Measurements from ENCODE around the gene GLTP.

Gene GLTP

GRCh38 chr12:109844983-109845823 is 35.1 kb downstream of the GLTP start:
- DNase-seq (ENCODE audit: low read depth, low spot score), result peak; percentile 70

DNA sequence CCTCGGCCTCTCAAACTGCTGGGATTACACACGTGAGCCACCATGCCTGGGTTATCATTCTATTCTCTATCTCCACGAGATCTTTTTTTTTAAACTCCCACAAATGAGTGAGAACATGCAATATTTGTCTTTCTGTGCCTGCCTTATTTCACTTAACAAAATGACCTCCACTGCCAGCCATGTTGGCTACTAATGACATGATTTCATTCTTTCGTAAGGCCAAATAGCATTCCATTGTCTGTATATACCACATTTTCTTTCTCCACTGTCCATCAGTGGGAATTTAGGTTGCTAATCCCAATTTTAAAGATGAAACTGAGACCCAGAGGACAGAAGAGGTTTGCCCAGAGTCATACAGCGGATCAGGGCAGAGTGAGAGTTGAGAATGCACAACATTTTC is 36.2 kb downstream of the GLTP start:
- no peak for DNase-seq (ENCODE audit: low read depth, low spot score)

GRCh38 chr12:109842021-109842420 is 38.3 kb downstream of the GLTP start:
- no peak for DNase-seq (ENCODE audit: low read depth, low spot score)

DNA sequence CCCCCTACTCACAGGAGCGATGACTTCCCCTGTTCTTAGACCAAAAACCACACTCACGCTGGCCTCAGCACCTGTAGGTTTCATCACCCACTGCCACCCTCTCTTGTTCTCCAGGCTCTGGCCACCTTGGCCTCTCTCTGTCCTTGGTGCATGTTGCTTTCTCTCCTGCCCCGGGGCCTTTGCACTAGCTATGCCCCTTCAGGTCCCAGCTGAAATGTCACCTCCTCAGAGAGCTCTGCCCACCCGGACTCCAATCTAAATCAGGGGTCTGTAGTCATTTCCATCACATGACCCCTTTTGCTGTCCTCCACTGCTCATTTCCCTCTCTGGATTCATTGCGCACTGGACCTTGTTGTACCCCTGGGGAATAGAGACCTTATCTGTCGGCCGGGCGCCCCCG is 39.0 kb downstream of the GLTP start:
- DNase-seq (ENCODE audit: low read depth, low spot score), result no peak

DNA sequence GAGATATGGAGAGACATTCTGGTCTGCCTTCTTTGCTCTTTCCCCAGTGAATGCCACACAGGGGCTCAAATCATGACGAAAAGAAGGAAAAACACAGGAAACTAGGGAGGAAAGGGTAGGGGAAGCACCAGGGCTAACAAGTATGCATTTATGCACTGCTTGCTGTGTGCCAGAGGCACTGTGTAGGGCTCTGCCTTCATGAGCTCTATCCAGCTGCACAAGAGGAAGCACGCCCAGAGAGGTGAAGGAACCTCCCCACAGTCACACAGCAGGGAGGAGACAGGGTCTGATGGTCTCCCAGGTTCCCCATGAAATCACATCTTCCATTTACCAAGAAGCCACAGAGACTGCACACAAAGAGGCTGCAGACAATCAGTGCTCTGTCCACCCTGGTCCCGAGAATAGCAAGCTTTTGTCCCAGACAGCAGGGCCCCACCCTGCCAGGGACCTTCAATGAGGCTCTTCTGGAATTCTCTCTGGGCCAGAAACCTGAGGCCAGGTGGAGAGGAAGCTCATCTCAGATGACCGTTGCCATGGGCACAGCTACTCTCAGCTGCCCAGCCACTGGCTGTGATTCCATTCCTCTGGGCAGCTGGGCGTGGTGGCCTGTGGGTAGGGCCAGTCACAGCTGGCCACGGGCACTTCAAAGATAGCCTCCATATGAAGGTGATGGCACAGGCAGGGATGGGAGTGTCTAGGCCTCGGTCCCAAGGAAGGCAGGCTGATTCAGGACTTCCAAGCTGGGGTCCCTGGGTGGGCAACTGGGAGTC is 39.9 kb downstream of the GLTP start:
- DNase-seq (ENCODE audit: low read depth, low spot score), result no peak

DNA sequence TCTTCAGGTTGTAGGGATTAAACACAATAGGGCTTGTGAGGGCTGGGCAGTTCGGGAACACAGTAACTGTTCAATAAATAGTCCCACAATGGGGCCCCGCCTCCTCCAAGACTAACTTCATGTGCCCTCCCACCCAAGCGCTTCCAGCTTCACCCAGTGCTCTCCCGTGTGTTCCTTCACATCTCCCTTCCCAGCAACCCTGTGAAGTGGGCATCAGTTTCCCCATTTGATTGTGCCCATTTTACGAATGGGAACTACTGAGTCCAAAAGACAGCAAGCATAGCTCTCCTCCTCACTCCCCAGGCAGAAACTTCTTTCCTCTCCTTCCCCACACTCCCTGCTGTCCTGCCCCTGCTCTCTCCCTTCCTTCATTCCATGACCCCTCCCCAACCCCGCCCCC is 40.9 kb downstream of the GLTP start:
- DNase-seq (ENCODE audit: low read depth, low spot score), result no peak

GRCh38 chr12:109836916-109837315 is 43.4 kb downstream of the GLTP start:
- no peak for DNase-seq (ENCODE audit: low read depth, low spot score)

DNA sequence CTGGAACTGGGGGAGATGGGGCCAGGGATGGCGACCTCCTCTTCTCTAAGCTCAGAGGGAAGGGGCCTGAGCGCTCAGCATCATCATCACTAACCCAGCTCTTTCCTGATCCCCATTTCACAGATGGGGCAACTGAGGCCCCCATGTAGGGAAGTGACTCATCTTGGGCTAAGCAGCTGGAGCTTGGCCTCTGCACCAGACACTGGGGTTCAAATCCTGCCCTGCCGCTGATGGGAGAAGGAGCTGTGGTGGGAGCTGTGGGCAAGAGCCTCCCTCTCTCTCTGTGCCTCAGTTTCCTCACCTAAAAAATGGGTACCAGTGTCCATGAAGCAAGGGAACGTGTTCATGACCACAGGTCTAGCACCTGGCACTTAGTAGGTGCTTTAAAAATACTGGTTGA is 44.5 kb downstream of the GLTP start:
- DNase-seq (ENCODE audit: low read depth, low spot score), result no peak

- DNase-seq (ENCODE audit: low read depth, low spot score), result no peak
Observed at GRCh38 chr12:109833307-109834189, 46.8 kb downstream of the GLTP start, which contains the start of gene TRPV4. TRPV4 (minus strand) TSS chr12:109833398; CDS start chr12:109814796, 18,602 bp downstream.

DNA sequence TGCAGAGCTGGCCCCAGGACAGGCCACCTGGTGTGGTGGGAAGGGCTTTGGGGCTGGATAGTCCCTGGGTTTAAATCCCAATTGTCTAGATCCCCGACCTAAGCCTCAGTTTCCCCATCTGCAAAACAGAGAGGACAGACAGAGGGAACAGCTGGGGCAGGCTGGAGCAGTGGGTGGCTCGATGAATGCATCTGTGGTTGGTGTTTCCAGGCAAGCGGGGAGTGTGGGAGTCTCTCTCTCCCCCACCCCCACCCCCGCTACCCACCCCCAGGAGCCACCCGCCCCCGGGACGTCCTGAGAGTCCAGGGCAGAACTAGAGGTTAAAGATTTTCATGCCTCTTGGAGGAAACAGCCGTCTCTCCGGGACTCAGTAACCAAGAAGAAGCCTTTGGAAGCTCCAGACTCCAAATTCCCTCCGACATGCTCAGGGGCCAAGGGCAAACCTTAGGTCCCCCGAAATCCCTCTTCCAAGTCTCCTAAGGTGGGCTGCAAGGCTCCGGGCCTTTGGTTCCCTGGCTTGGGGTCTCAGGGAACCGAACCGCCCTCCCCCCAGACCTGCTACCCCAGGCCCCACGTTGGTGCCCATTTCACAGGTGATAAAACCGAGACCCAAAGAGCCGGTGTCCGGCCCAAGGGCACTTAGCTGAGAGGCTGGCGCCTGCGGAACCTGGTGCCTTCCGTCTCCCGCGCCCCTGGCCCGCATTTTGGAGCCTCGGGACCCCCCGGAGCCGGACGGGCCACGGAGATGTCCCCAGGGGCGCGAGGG is 47.6 kb downstream of the GLTP start:
- no peak for DNase-seq (ENCODE audit: low read depth, low spot score)

DNA sequence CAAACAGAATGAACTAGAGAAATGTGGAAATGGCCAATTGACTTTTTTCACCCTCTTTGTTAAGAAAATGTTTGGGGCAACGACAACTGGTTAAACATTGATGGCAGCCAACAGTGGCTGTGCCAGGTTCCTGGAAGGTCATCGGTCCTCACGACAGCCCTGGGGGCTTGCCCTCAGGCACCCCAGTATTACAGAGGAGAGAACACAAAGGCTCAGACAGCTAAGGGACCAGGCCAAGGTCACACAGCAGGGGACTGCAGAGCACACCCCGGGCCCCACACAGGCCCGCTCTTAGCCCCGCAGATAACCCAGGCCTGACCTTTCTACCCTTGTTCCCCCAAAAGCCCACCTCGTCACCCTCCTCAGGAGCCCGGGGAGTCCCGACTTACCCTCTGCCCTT is 48.4 kb downstream of the GLTP start:
- no peak for DNase-seq (ENCODE audit: low read depth, low spot score)

DNA sequence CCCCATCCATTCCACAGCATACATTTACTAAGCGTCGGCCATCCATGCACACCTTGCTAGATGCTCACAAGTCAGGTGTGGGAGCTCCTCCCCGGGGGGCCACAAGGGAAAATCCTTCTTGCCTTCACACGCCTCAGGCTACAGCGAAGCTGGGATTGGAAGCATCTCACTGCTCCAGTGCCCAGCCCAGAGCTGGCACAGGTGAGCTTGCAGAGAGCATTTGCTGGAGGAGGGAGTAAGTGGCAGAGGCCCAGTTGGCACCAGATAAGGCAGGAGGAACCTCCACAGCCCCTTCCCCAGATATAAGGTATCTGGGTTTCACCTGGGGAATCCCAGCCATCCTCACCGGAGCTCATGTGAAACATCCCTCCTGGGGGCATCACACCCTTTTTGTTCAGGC is 49.0 kb downstream of the GLTP start:
- no peak for DNase-seq (ENCODE audit: low read depth, low spot score)

DNA sequence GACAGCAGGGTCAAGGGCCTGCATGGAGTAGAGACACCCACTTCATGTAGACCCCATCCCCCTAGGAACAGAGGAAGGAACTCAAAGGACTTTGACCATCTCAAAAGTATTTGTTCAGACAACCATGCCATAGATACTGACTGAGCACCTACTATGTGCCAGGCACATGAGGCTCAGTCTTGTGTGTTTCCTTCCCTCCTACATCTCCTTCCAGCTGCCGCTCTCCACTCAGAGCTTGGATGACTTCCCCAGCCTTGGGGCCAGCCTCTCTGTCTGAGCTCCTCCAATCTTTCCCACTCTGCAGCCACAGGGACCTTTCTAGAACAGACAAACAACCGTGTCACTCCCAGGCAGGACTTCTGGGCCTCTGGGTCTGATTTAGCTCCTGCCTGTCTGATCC is 49.6 kb downstream of the GLTP start:
- no peak for DNase-seq (ENCODE audit: low read depth, low spot score)

DNA sequence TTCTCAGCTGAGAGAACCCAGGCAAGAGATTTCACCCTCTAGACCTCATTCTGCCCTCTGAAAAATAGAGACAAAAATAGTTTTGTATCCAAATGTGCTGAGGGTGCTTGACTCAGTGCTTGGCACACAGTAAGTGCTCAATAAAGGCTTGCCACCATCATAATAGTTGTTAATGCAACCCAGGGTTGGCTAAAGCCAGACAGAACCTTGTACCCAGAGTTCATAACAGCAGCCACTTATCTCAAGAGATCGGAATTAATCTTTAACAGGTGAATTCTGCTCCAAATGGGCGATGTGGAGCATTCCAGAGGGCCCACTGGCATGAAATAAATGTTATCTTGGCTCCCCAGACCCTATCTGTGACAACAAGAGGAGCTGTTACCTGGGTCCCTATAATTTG is 50.1 kb downstream of the GLTP start:
- DNase-seq (ENCODE audit: low read depth, low spot score), result no peak

- no peak for DNase-seq (ENCODE audit: low read depth, low spot score)
Observed at GRCh38 chr12:109829667-109830066, 50.7 kb downstream of the GLTP start.

- DNase-seq (ENCODE audit: low read depth, low spot score), result no peak
Observed at GRCh38 chr12:109828754-109829511, 51.4 kb downstream of the GLTP start.

DNA sequence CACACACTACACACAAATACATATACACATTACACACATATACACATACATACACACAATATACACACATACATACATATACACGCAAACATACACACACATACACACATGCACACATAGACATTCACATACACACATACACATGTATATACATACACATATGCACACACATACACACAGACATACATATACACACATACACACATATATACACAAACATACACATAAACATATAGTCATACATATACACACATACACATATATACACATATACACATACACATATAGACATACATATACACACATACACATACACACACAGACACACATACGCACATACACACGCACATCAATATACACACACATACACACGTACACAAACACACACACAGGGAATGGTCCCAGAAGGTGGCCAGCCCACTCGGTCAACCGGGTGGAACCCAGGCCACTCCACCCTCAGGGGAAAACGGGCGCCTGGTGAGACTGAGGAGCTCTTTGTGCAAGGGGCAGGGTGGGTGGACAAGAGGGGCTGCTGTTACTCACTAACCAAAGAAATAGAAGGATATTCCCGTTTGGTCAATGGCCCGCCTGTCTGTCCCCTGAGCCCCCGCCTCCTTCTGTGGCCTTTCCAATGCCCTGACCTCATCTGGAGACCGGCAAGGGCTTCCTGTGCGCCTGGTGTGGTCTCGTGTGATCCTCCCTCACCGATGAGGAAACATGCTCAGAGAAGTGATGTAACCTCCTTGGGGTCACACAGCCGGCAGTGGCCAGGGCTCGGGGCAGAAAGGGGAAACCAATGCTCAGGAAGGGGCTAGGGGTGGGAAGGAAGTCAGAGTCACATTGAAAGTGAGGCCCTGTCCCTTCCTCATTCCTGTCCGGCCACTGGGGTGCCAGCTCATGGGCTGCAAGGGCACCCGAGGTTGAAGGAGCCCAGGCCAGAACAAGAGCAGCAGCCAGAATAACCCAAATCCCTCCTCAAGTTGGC is 52.5 kb downstream of the GLTP start:
- no peak for DNase-seq (ENCODE audit: low read depth, low spot score)

DNA sequence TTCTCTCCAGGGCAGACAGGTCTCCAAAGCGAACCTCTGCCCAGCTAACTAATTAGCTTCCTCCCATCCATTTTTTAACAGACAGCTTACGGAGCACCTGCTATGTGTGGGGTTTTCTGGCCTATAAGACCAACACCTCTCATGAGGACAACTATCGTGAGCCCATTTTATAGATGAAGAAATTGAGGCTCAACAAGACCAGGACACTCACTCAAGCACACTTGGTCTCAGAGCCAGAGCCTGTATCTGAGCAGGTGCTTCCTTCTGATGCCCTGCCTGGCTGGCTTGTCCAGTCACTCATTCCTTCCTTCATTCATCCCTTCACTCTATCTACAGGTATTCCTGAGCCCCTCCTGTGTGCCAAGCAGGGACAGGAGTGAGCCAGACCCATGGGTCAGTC is 53.3 kb downstream of the GLTP start:
- no peak for DNase-seq (ENCODE audit: low read depth, low spot score)

DNA sequence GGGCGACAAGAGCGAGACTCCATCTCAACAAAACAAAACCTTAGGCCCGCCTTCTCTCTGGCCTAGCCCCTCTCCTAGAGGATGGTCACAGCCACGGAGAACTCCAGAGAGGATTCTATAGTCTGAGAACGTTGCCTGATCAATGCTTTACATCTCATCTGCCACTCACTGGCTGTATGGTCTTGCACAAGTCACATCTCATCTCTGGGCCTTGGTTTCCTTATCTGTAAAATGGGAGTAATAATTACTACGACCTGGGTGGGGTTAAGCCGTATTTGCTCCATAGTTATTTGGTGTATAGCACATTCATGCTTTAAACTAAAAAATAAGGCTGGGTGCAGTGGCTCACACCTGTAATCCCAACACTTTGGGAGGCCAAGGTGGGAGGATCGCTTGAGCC is 55.6 kb downstream of the GLTP start:
- no peak for DNase-seq (ENCODE audit: low read depth, low spot score)
